ENCODE data around the gene KIF5C. TPM values are rescaled to one million over a fixed set of nuclear protein-coding genes. Genes with fewer than 3 reads are reported as not detected.

KIF5C gene
- total RNA-seq, 1 donor from 2014 or later = 24.3 TPM

DNA sequence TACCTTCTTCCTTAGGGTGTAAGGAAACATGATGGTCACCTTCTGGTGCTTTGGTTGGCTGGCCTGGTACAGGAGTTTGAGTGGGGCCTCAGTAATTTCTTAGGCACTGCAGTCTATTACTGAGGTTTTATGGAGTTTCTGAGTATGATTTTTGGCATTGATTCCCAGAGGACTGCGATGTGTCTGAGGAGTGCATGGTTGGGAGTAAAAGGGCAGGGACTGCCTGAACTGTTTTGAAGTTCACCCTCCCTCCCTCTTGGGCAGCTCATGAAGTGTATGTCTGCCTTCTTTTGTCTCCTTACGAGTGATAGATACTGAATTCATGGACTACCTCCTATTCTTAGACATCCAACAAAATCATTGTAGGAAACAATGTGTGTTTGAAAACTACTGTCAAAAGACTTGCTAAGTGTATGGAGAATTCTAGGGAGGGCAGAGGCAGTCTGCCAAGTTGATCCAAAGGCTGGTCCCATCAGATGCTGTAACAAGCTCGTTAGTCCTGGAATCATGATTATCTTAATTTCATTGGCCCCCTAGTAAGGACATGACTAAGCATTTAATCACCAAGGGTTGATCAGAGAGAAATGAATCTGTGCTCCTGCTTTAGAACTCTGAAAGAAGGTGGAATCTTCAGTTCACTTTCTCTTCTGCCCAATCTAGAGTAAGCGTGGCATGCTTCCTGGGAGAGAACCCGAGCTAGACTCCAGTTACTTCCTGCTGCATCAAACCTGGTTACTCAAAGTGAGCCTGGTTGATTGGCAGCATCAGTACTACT is 190.0 kb downstream of the KIF5C start:
- Histone ChIP-seq H3K4me3 (ENCODE audit: insufficient read depth, low read depth, low read length) (no peak overlapping the region), H3K27me3 (ENCODE audit: insufficient read depth, low read length) (no peaks in the 10 kb centered on the region), H3K27ac (ENCODE audit: low read depth, low read length) (no peak overlapping the region), H3K4me1 (ENCODE audit: insufficient read depth, low read length) (peaks cover 15% of the 10 kb centered on the region), H3K4me2 (ENCODE audit: low read length) (peak overlapping the region; percentile 35), H3K79me2 (ENCODE audit: insufficient read depth, low read length) (no peaks in the 10 kb centered on the region), H4K20me1 (ENCODE audit: insufficient read depth, low read length) (no peaks in the 10 kb centered on the region), H3K36me3 (ENCODE audit: insufficient read depth, low read length) (no peaks in the 10 kb centered on the region), H3K9ac (ENCODE audit: low read length) (no peak overlapping the region), H2AFZ (ENCODE audit: low read depth, low read length) (no peak overlapping the region), H3K9me3 (ENCODE audit: insufficient read depth, low read depth, low read length) (no peaks in the 10 kb centered on the region)
- FAIRE-seq = no peak
- no peak overlapping the region for H3K4me3 Mint-ChIP-seq (ENCODE audit: unreplicated experiment)
- no peak for TF ChIP-seq EZH2 (IDR thresholded peaks at IDR 0.05; ENCODE audit: insufficient read depth, low read length)
- TF ChIP-seq, protein P1, sequence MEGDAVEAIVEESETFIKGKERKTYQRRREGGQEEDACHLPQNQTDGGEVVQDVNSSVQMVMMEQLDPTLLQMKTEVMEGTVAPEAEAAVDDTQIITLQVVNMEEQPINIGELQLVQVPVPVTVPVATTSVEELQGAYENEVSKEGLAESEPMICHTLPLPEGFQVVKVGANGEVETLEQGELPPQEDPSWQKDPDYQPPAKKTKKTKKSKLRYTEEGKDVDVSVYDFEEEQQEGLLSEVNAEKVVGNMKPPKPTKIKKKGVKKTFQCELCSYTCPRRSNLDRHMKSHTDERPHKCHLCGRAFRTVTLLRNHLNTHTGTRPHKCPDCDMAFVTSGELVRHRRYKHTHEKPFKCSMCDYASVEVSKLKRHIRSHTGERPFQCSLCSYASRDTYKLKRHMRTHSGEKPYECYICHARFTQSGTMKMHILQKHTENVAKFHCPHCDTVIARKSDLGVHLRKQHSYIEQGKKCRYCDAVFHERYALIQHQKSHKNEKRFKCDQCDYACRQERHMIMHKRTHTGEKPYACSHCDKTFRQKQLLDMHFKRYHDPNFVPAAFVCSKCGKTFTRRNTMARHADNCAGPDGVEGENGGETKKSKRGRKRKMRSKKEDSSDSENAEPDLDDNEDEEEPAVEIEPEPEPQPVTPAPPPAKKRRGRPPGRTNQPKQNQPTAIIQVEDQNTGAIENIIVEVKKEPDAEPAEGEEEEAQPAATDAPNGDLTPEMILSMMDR (IDR thresholded peaks at IDR 0.05; ENCODE audit: insufficient read depth, low read depth, low read length) = no peak
- H3K9me3 Mint-ChIP-seq (ENCODE audit: unreplicated experiment) = no peaks in the 10 kb centered on the region
- H3K36me3 Mint-ChIP-seq (ENCODE audit: low read depth, unreplicated experiment) = no peaks in the 10 kb centered on the region
- H3K27ac Mint-ChIP-seq (ENCODE audit: unreplicated experiment) = no peak overlapping the region
- DNase-seq (ENCODE audit: low read depth) = peak; percentile 47
- peaks cover 40% of the 10 kb centered on the region for H3K4me1 Mint-ChIP-seq (ENCODE audit: low read depth, unreplicated experiment)
- H3K27me3 Mint-ChIP-seq (ENCODE audit: low read depth, unreplicated experiment) = no peaks in the 10 kb centered on the region

DNA sequence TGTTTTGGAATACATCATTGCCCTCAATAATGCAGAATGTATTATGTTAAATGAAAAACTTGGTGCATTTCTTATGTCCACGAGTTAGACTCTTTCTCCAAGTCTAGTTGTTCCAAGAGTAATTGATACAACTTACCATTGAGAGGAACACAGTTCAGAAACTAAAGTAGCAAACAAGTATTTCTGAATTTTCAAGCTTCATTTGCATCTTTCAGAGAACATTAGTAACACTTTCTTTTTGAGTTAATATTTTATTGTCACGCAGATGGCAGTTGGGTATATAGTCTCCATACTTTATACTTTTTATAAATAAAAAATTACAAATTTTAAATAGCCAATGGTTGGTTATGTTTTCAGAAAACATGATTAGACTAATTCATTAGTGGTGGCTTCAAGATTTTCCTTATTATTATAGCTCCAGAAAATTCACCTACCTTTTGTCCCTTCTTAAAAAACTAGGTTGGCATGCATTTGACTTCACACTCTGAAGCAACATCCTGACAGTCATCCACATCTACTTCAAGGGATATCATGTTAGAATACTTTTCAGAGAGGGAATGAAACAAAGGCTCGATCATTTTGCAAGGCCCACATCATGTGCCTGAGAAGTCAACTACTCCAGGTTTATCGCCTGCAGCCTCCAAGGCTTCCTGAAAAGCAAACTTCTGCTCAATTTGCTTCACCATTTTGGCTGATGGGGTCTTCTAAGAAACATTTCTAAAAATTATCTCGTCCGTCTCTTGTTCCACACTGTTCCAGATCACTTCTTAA is 193.4 kb downstream of the KIF5C start:
- peak overlapping the region; percentile 28 for H3K27ac Mint-ChIP-seq (ENCODE audit: unreplicated experiment)
- no peak for FAIRE-seq
- Histone ChIP-seq H3K4me3 (ENCODE audit: insufficient read depth, low read depth, low read length) (no peak overlapping the region), H3K9ac (ENCODE audit: low read length) (no peak overlapping the region), H2AFZ (ENCODE audit: low read depth, low read length) (no peak overlapping the region), H3K4me2 (ENCODE audit: low read length) (peak overlapping the region; percentile 34), H3K27me3 (ENCODE audit: insufficient read depth, low read length) (no peaks in the 10 kb centered on the region), H4K20me1 (ENCODE audit: insufficient read depth, low read length) (no peaks in the 10 kb centered on the region), H3K27ac (ENCODE audit: low read depth, low read length) (no peak overlapping the region), H3K36me3 (ENCODE audit: insufficient read depth, low read length) (no peaks in the 10 kb centered on the region), H3K9me3 (ENCODE audit: insufficient read depth, low read depth, low read length) (no peaks in the 10 kb centered on the region), H3K4me1 (ENCODE audit: insufficient read depth, low read length) (peaks cover 17% of the 10 kb centered on the region), H3K79me2 (ENCODE audit: insufficient read depth, low read length) (no peaks in the 10 kb centered on the region)
- DNase-seq (ENCODE audit: low read depth) = no peak
- H3K9me3 Mint-ChIP-seq (ENCODE audit: unreplicated experiment) = peaks cover 2% of the 10 kb centered on the region
- no peak for TF ChIP-seq EZH2 (IDR thresholded peaks at IDR 0.05; ENCODE audit: insufficient read depth, low read length)
- TF ChIP-seq, protein P1 (IDR thresholded peaks at IDR 0.05; ENCODE audit: insufficient read depth, low read depth, low read length) = no peak
- H3K27me3 Mint-ChIP-seq (ENCODE audit: low read depth, unreplicated experiment) = no peaks in the 10 kb centered on the region
- H3K36me3 Mint-ChIP-seq (ENCODE audit: low read depth, unreplicated experiment) = no peaks in the 10 kb centered on the region
- peak overlapping the region; percentile 13 for H3K4me3 Mint-ChIP-seq (ENCODE audit: unreplicated experiment)
- H3K4me1 Mint-ChIP-seq (ENCODE audit: low read depth, unreplicated experiment) = peaks cover 28% of the 10 kb centered on the region

Data from astrocyte (in vitro differentiated cells and primary cell).